Measurements from ENCODE around the gene IQUB. TPM values are rescaled to one million over a fixed set of nuclear protein-coding genes. Genes with fewer than 3 reads are reported as not detected.

The IQUB gene
- 0.15 TPM for polyA plus RNA-seq (2012; ENCODE audit: missing spikeins)

- DNase-seq (ENCODE audit: insufficient read length) (peak; percentile 66), FAIRE-seq (peak; percentile 93)
- TF ChIP-seq POLR2AphosphoS5 (IDR thresholded peaks at IDR 0.05; ENCODE audit: low read depth, low read length) (no peak), POLR2A (IDR thresholded peaks at IDR 0.05; ENCODE audit: low read depth, low read length) (peak; percentile 39; the same call in 1 of the 2 replicates)
Measured at GRCh38 chr7:123534383-123535260, at the start of gene IQUB. Gene IQUB, minus strand, starts transcription at chr7:123534595. Its CDS starts 22,255 bp downstream, at chr7:123512340.

- no peak for TF ChIP-seq POLR2A (IDR thresholded peaks at IDR 0.05; ENCODE audit: low read depth, low read length)
- DNase-seq (ENCODE audit: insufficient read length) (no peak), FAIRE-seq (no peak)
Measured at GRCh38 chr7:123583821-123584220, 49.4 kb upstream of the IQUB start.

- TF ChIP-seq POLR2A (IDR thresholded peaks at IDR 0.05; ENCODE audit: low read depth, low read length), result no peak
- no peak for TF ChIP-seq POLR2AphosphoS5 (IDR thresholded peaks at IDR 0.05; ENCODE audit: low read depth, low read length)
- no peak for TF ChIP-seq TAF1 (IDR thresholded peaks at IDR 0.05; ENCODE audit: borderline replicate concordance, low read depth, low read length)
- no peak for FAIRE-seq
- no peak for DNase-seq (ENCODE audit: insufficient read length)
Measured at GRCh38 chr7:123581162-123581459, 46.7 kb upstream of the IQUB start.

- FAIRE-seq (peak; percentile 56), DNase-seq (ENCODE audit: insufficient read length) (no peak)
- no peak for TF ChIP-seq POLR2AphosphoS5 (IDR thresholded peaks at IDR 0.05; ENCODE audit: low read depth, low read length)
- TF ChIP-seq POLR2A (IDR thresholded peaks at IDR 0.05; ENCODE audit: low read depth, low read length), result no peak
- TF ChIP-seq TAF1 (IDR thresholded peaks at IDR 0.05; ENCODE audit: borderline replicate concordance, low read depth, low read length), result no peak
Measured at GRCh38 chr7:123580406-123581161, 46.2 kb upstream of the IQUB start.

- no peak for FAIRE-seq
- TF ChIP-seq TAF1 (IDR thresholded peaks at IDR 0.05; ENCODE audit: borderline replicate concordance, low read depth, low read length), result no peak
- TF ChIP-seq POLR2AphosphoS5 (IDR thresholded peaks at IDR 0.05; ENCODE audit: low read depth, low read length), result no peak
- TF ChIP-seq POLR2A (IDR thresholded peaks at IDR 0.05; ENCODE audit: low read depth, low read length), result no peak
- no peak for DNase-seq (ENCODE audit: insufficient read length)
Measured at GRCh38 chr7:123579416-123579815, 45.0 kb upstream of the IQUB start.

- FAIRE-seq (no peak), DNase-seq (ENCODE audit: insufficient read length) (no peak)
- no peak for TF ChIP-seq TAF1 (IDR thresholded peaks at IDR 0.05; ENCODE audit: borderline replicate concordance, low read depth, low read length)
- TF ChIP-seq POLR2A (IDR thresholded peaks at IDR 0.05; ENCODE audit: low read depth, low read length), result no peak
- no peak for TF ChIP-seq POLR2AphosphoS5 (IDR thresholded peaks at IDR 0.05; ENCODE audit: low read depth, low read length)
Measured at GRCh38 chr7:123573896-123574467, 39.6 kb upstream of the IQUB start.

- DNase-seq (ENCODE audit: insufficient read length) (no peak), FAIRE-seq (no peak)
- no peak for TF ChIP-seq POLR2A (IDR thresholded peaks at IDR 0.05; ENCODE audit: low read depth, low read length)
- TF ChIP-seq TAF1 (IDR thresholded peaks at IDR 0.05; ENCODE audit: borderline replicate concordance, low read depth, low read length), result no peak
- no peak for TF ChIP-seq POLR2AphosphoS5 (IDR thresholded peaks at IDR 0.05; ENCODE audit: low read depth, low read length)
Measured at GRCh38 chr7:123573341-123573740, 38.9 kb upstream of the IQUB start.

GRCh38 chr7:123571684-123572083 is 37.3 kb upstream of the IQUB start:
- TF ChIP-seq POLR2AphosphoS5 (IDR thresholded peaks at IDR 0.05; ENCODE audit: low read depth, low read length) (no peak), POLR2A (IDR thresholded peaks at IDR 0.05; ENCODE audit: low read depth, low read length) (no peak), TAF1 (IDR thresholded peaks at IDR 0.05; ENCODE audit: borderline replicate concordance, low read depth, low read length) (no peak)
- FAIRE-seq (no peak), DNase-seq (ENCODE audit: insufficient read length) (no peak)

- no peak for FAIRE-seq
- no peak for DNase-seq (ENCODE audit: insufficient read length)
- TF ChIP-seq TAF1 (IDR thresholded peaks at IDR 0.05; ENCODE audit: borderline replicate concordance, low read depth, low read length) (no peak), POLR2AphosphoS5 (IDR thresholded peaks at IDR 0.05; ENCODE audit: low read depth, low read length) (no peak), POLR2A (IDR thresholded peaks at IDR 0.05; ENCODE audit: low read depth, low read length) (no peak)
Measured at GRCh38 chr7:123571187-123571586, 36.8 kb upstream of the IQUB start.

- TF ChIP-seq POLR2AphosphoS5 (IDR thresholded peaks at IDR 0.05; ENCODE audit: low read depth, low read length) (no peak), TAF1 (IDR thresholded peaks at IDR 0.05; ENCODE audit: borderline replicate concordance, low read depth, low read length) (no peak), POLR2A (IDR thresholded peaks at IDR 0.05; ENCODE audit: low read depth, low read length) (no peak)
- FAIRE-seq, result no peak
- DNase-seq (ENCODE audit: insufficient read length), result no peak
Measured at GRCh38 chr7:123570390-123571182, 36.2 kb upstream of the IQUB start.
